ENCODE results near the gene CCDC121. TPM values are rescaled to one million over a fixed set of nuclear protein-coding genes. Genes with fewer than 3 reads are reported as not detected.

The CCDC121 gene
- total and polyA plus RNA-seq, 9 of the 15 experiments (the other 6 are each of a cell fraction or from before 2014, with no cell fraction given) = 2.2 to 4.7 (median 4.1) TPM

DNA sequence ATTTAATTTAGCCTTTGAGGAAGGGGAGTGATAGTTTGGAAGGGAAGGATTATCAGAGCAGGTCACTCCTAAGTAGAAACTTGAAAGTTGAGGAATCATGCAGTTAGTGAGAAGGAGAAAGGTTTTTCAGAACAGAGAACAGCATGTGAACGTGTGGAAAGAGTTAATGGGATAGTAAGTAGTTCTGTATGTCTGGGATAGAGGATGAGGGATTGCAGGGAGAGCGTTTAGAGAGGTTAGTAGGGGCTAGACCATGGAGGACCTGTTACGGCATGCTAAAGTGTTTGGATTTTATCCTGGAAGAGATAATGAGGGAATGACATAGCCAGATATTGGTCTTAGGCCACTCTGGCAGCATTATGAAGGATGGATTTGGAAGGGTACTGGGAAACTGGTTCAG, 44.2 kb downstream of the CCDC121 start:
- H3K79me2 ChIP-seq (ENCODE audit: control insufficient read depth, insufficient read depth, low read length) = peaks cover 68% of the 10 kb centered on the region
- ATAC-seq (no peak; the same call in 2 of the 3 replicates), DNase-seq (ENCODE audit: extremely low read depth in 1 of 4, low spot score in 3 of 4) (peak in 1 of 4 experiments; percentile 14), FAIRE-seq (peak; percentile 71)
- H3K4me3 ChIP-seq = peak overlapping the region; percentile 54
- intact Hi-C loops (cut with micrococcal nuclease) (loop anchor here (2.0 to 5.0 kb wide), 4 partner anchors 47 to 177 kb away; partner anchors contain the start of genes IFT172, NRBP1 and PPM1G), in situ Hi-C loops (cut with MboI) (no loop called here)
- no TSS peak for BruUV-seq (replicated peaks)
- CTCF ChIA-PET (ENCODE audit: low intra/inter-chr PET ratio) = no interaction called here
- no peaks in the 10 kb centered on the region for H3K27me3 ChIP-seq (ENCODE audit: control insufficient read depth in 2 of 2, insufficient read depth in 2 of 2, low read length in 2 of 2)
- H3K27ac ChIP-seq (ENCODE audit: extremely low read depth, low read depth, low read length) = peak overlapping the region; percentile 83
- peaks cover 3% of the 10 kb centered on the region; the same call in 1 of the 3 replicates for H3K36me3 ChIP-seq (ENCODE audit: control insufficient read depth, insufficient read depth, low read length)
- peak overlapping the region; percentile 87 for H3K4me2 ChIP-seq (ENCODE audit: insufficient read depth, low read length)
- H2AFZ ChIP-seq (ENCODE audit: low read depth, low read length) = 0 out of 2 replicates have a peak overlapping the region, but pooled peaks have one; percentile 6
- peaks cover 10% of the 10 kb centered on the region; the same call in 1 of the 2 replicates for H4K20me1 ChIP-seq (replicated peaks; ENCODE audit: control insufficient read depth, insufficient read depth, low read length)
- H3K9me1 ChIP-seq (ENCODE audit: control insufficient read depth, insufficient read depth, low read length) = no peaks in the 10 kb centered on the region
- peaks cover 13 to 37% of the 10 kb centered on the region in 2 experiments for H3K4me1 ChIP-seq (replicated peaks in 1 of 2; ENCODE audit: control insufficient read depth in 2 of 2, insufficient read depth in 2 of 2, low read length in 2 of 2)
- H3K9me3 ChIP-seq (replicated peaks; ENCODE audit: control insufficient read depth, insufficient read depth, low read depth, low read length) = no peaks in the 10 kb centered on the region
- H3K9ac ChIP-seq (ENCODE audit: insufficient read depth in 1 of 2, low read depth in 2 of 2, low read length in 2 of 2) = peak overlapping the region; percentile 21 to 90; a peak in 3 of 4 replicates
- WGBS (ENCODE audit: insufficient coverage, low coverage, missing lambda C conversion rate) = 0% methylated on average over 3 of the region's 3 CpGs
- POLR2A ChIA-PET = interaction anchor here (0.6 to 2.8 kb wide), 6 partner anchors 10 to 175 kb away, joined by 3 to 12 read pairs (median 4); partner anchors contain the start of gene PPM1G
- TF ChIP-seq, protein P1, sequence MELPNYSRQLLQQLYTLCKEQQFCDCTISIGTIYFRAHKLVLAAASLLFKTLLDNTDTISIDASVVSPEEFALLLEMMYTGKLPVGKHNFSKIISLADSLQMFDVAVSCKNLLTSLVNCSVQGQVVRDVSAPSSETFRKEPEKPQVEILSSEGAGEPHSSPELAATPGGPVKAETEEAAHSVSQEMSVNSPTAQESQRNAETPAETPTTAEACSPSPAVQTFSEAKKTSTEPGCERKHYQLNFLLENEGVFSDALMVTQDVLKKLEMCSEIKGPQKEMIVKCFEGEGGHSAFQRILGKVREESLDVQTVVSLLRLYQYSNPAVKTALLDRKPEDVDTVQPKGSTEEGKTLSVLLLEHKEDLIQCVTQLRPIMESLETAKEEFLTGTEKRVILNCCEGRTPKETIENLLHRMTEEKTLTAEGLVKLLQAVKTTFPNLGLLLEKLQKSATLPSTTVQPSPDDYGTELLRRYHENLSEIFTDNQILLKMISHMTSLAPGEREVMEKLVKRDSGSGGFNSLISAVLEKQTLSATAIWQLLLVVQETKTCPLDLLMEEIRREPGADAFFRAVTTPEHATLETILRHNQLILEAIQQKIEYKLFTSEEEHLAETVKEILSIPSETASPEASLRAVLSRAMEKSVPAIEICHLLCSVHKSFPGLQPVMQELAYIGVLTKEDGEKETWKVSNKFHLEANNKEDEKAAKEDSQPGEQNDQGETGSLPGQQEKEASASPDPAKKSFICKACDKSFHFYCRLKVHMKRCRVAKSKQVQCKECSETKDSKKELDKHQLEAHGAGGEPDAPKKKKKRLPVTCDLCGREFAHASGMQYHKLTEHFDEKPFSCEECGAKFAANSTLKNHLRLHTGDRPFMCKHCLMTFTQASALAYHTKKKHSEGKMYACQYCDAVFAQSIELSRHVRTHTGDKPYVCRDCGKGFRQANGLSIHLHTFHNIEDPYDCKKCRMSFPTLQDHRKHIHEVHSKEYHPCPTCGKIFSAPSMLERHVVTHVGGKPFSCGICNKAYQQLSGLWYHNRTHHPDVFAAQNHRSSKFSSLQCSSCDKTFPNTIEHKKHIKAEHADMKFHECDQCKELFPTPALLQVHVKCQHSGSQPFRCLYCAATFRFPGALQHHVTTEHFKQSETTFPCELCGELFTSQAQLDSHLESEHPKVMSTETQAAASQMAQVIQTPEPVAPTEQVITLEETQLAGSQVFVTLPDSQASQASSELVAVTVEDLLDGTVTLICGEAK (IDR thresholded peaks at IDR 0.05) = peak; percentile 15; the same call in 1 of the 2 replicates
- TF ChIP-seq, protein P1 (CRISPR knock-in tag; IDR thresholded peaks at IDR 0.05) = no peak
- 0 out of 2 replicates have a peak, but pooled peaks have one; percentile 30 for TF ChIP-seq NBN (IDR thresholded peaks at IDR 0.05; ENCODE audit: low read depth)
- TF ChIP-seq, protein P2, sequence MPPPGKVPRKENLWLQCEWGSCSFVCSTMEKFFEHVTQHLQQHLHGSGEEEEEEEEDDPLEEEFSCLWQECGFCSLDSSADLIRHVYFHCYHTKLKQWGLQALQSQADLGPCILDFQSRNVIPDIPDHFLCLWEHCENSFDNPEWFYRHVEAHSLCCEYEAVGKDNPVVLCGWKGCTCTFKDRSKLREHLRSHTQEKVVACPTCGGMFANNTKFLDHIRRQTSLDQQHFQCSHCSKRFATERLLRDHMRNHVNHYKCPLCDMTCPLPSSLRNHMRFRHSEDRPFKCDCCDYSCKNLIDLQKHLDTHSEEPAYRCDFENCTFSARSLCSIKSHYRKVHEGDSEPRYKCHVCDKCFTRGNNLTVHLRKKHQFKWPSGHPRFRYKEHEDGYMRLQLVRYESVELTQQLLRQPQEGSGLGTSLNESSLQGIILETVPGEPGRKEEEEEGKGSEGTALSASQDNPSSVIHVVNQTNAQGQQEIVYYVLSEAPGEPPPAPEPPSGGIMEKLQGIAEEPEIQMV (tag; conservative IDR thresholded peaks at IDR 0.05; ENCODE audit: low read depth) = peak; percentile 71; the same call in 1 of the 2 replicates
- TF ChIP-seq, protein P3, sequence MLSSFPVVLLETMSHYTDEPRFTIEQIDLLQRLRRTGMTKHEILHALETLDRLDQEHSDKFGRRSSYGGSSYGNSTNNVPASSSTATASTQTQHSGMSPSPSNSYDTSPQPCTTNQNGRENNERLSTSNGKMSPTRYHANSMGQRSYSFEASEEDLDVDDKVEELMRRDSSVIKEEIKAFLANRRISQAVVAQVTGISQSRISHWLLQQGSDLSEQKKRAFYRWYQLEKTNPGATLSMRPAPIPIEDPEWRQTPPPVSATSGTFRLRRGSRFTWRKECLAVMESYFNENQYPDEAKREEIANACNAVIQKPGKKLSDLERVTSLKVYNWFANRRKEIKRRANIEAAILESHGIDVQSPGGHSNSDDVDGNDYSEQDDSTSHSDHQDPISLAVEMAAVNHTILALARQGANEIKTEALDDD (IDR thresholded peaks at IDR 0.05) = peak; percentile 55; the same call in 1 of the 2 replicates
- peak; percentile 82; the same call in 1 of the 2 replicates for TF ChIP-seq HDGF (IDR thresholded peaks at IDR 0.05)
- TF ChIP-seq, protein P4, sequence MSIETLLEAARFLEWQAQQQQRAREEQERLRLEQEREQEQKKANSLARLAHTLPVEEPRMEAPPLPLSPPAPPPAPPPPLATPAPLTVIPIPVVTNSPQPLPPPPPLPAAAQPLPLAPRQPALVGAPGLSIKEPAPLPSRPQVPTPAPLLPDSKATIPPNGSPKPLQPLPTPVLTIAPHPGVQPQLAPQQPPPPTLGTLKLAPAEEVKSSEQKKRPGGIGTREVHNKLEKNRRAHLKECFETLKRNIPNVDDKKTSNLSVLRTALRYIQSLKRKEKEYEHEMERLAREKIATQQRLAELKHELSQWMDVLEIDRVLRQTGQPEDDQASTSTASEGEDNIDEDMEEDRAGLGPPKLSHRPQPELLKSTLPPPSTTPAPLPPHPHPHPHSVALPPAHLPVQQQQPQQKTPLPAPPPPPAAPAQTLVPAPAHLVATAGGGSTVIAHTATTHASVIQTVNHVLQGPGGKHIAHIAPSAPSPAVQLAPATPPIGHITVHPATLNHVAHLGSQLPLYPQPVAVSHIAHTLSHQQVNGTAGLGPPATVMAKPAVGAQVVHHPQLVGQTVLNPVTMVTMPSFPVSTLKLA (conservative IDR thresholded peaks at IDR 0.05) = 0 out of 4 replicates have a peak, but pooled peaks of 1 of the 2 experiments have one; percentile 34

Measured in K562 (cell line).